ENCODE measurements around the gene TNFRSF9. TPM values are rescaled to one million over a fixed set of nuclear protein-coding genes. Genes with fewer than 3 reads are reported as not detected.
A peak's percentile ranks its signal among the peaks of the same experiment; 100 is the strongest.

TNFRSF9 gene
- total and polyA plus RNA-seq, 10 donors = 2.2 to 11.7 (median 3.5) TPM

DNA sequence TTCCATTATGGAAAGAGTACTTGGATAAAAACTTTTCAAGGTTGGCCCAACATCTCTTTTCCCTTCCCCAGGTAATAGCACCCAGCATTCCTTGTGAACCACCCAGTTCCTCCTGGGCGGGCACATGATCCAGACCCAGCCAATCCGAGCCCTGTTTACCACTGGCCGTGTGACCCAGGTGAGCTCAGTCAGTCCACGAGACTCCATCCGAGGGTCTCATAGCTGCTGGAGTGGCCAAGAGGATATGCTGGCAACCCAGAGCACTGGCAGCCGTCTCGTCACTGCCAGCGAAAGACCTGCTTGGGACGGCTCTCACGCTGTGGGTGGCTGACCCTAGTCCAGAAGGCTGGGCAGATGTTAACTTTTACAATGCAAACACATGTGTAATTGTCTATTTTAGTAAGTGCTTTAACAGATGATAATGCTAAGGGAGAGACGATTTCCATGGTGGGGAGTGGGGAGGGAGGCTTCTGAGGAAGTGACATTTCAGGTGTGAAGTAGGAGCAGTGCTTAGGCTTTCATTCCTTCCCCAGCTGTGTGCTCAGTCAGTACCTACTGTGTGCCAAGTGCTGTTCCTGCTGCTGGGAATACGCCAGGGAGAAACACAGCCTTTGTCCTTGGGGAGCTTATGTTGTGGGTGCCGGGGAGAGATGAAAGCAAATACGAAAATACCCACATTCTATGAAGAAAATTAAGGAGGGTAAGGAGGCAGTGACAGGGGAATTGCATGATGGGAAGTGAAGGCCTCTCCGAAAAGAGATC lies 45.4 kb upstream of the TNFRSF9 start:
- Histone ChIP-seq H3K4me1 (peaks cover 0 to 17% (median 8%) of the 10 kb centered on the region in 6 donors), H3K9me3 (no peaks in the 10 kb centered on the region), H3K27ac (no peak overlapping the region), H3K27me3 (replicated peaks in 1 of 7) (no peaks in the 10 kb centered on the region), H3K4me3 (no peak overlapping the region), H3K36me3 (peaks cover 0 to 78% (median 49%) of the 10 kb centered on the region in 6 donors)
- intact Hi-C loops (cut with DNase I; ENCODE audit: low total_unique reads) = no loop called here
- no peak for TF ChIP-seq CTCF (IDR thresholded peaks at IDR 0.05 in 8 of 11, conservative IDR thresholded peaks at IDR 0.05 in 3 of 11)
- no peak for TF ChIP-seq POLR2A (IDR thresholded peaks at IDR 0.05)
- peak in 2 of 3 donors; percentile 27 to 59 for TF ChIP-seq POLR2AphosphoS5 (IDR thresholded peaks at IDR 0.05)
- 89 to 94% (median 93%) methylated on average over 13 to 15 of the region's 15 CpGs for WGBS, 5 donors
- DNase-seq = no peak

DNA sequence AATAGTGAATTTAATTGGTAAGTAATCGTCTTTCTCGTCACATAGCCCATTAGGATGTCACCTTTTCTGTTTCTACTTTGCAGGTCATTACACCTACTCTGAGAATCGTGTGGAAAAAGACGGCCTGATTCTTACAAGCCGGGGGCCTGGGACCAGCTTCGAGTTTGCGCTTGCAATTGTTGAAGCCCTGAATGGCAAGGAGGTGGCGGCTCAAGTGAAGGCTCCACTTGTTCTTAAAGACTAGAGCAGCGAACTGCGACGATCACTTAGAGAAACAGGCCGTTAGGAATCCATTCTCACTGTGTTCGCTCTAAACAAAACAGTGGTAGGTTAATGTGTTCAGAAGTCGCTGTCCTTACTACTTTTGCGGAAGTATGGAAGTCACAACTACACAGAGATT lies 44.2 kb upstream of the TNFRSF9 start:
- intact Hi-C loops (cut with DNase I; ENCODE audit: low total_unique reads) = no loop called here
- H3K4me1 ChIP-seq = peaks cover 0 to 17% (median 8%) of the 10 kb centered on the region in 6 donors
- 95 to 96% (median 96%) methylated on average over 15 of the region's 15 CpGs for WGBS, 5 donors
- peaks cover 0 to 87% (median 60%) of the 10 kb centered on the region in 6 donors for H3K36me3 ChIP-seq
- no peaks in the 10 kb centered on the region for H3K27me3 ChIP-seq (replicated peaks in 1 of 7)
- H3K4me3 ChIP-seq = no peak overlapping the region
- H3K9me3 ChIP-seq = no peaks in the 10 kb centered on the region
- H3K27ac ChIP-seq = no peak overlapping the region
- TF ChIP-seq CTCF (IDR thresholded peaks at IDR 0.05 in 8 of 11, conservative IDR thresholded peaks at IDR 0.05 in 3 of 11) (no peak), POLR2AphosphoS5 (IDR thresholded peaks at IDR 0.05) (no peak), POLR2A (IDR thresholded peaks at IDR 0.05) (no peak)
- no peak for DNase-seq

DNA sequence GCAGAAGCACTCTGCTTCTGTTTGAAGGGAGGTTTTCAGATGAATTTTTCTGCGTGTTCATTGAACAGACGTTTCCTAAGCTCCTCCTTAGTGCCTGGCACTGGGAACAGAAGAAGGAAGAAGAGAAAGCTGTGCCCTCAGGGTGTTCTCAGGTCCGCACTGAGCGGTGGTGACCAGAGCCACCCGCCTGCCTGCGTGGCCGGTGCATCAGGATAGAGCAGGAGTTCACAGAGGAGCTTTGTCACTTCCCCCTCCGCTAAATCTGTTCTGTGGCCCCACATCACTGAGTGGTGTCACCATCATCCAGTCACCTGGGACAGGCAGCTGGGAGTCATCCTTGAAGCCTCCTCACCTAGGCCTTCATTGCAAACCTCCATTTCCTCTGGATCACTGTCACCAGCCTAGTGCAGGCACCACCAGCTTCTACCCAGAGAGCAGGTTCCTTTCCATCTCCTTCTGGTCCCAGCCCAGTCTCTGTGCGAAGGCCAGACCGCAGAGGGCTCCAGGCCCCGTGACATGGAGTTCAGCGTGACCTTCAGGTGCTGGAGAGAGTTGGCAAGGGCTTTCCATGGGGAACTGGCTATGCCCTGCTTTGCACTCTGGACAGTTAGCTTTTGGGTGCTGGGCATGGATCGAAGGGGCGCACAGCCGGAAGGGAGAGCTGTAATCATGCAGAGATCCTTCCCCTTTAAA lies 42.6 kb upstream of the TNFRSF9 start:
- no peak for TF ChIP-seq POLR2A (IDR thresholded peaks at IDR 0.05)
- TF ChIP-seq POLR2AphosphoS5 (IDR thresholded peaks at IDR 0.05) = no peak
- TF ChIP-seq CTCF (IDR thresholded peaks at IDR 0.05 in 8 of 11, conservative IDR thresholded peaks at IDR 0.05 in 3 of 11) = no peak
- intact Hi-C loops (cut with DNase I; ENCODE audit: low total_unique reads) = no loop called here
- no peak overlapping the region for H3K27ac ChIP-seq
- 95 to 96% (median 95%) methylated on average over 14 to 15 of the region's 15 CpGs for WGBS, 5 donors
- no peak overlapping the region for H3K4me3 ChIP-seq
- H3K4me1 ChIP-seq = peaks cover 0 to 17% (median 8%) of the 10 kb centered on the region in 6 donors
- H3K36me3 ChIP-seq = peaks cover 0 to 92% (median 76%) of the 10 kb centered on the region in 6 donors
- H3K27me3 ChIP-seq (replicated peaks in 1 of 7) = no peaks in the 10 kb centered on the region
- DNase-seq = no peak
- H3K9me3 ChIP-seq = no peaks in the 10 kb centered on the region

- Histone ChIP-seq H3K27me3 (replicated peaks in 1 of 7) (no peaks in the 10 kb centered on the region), H3K9me3 (no peaks in the 10 kb centered on the region), H3K36me3 (peaks cover 0 to 92% (median 84%) of the 10 kb centered on the region in 6 donors), H3K27ac (no peak overlapping the region), H3K4me3 (no peak overlapping the region), H3K4me1 (peaks cover 0 to 17% (median 8%) of the 10 kb centered on the region in 6 donors)
- TF ChIP-seq CTCF (IDR thresholded peaks at IDR 0.05 in 8 of 11, conservative IDR thresholded peaks at IDR 0.05 in 3 of 11) = no peak
- TF ChIP-seq POLR2AphosphoS5 (IDR thresholded peaks at IDR 0.05) = no peak
- TF ChIP-seq POLR2A (IDR thresholded peaks at IDR 0.05) = no peak
- intact Hi-C loops (cut with DNase I; ENCODE audit: low total_unique reads) = no loop called here
- no peak for DNase-seq
- WGBS, 5 donors = 85 to 93% (median 90%) methylated on average over 7 of the region's 7 CpGs
Observed at GRCh38 chr1:7980984-7981383, 40.3 kb upstream of the TNFRSF9 start.
